HG02759 (cell line): ENCODE measurements around the gene F7.
"Not testable (repeated sequence)": the region's sequence is repeated elsewhere in the genome, so short reads cannot be mapped to it uniquely, and the experiment has no call there.

Source experiments
- ATAC-seq: cut with Tn5 transposase; IDR thresholded peaks from one replicate; pipeline ENCODE4 v1.9.1; 2021; ENCODE audit warnings: mild to moderate bottlenecking, moderate library complexity; ENCODE audit not compliant: unreplicated experiment

Gene F7

GRCh38 chr13:113150550-113151365 is 45.2 kb downstream of the F7 start:
- no peak for ATAC-seq

- ATAC-seq: no peak
These were observed 46.4 kb downstream of the F7 start for GRCh38 chr13:113151745-113152690.

- ATAC-seq: peak; percentile 3
These were observed 47.0 kb downstream of the F7 start for GRCh38 chr13:113152691-113152983.

- peak; percentile 25 for ATAC-seq
These were observed 47.6 kb downstream of the F7 start for GRCh38 chr13:113152984-113153809.

- peak; percentile 76 for ATAC-seq
These were observed 48.5 kb downstream of the F7 start for GRCh38 chr13:113153810-113154748.

GRCh38 chr13:113155201-113155600 is 49.6 kb downstream of the F7 start:
- ATAC-seq: no peak

GRCh38 chr13:113155982-113156655 is 50.5 kb downstream of the F7 start:
- no peak for ATAC-seq

GRCh38 chr13:113157206-113157928 is 51.8 kb downstream of the F7 start:
- no peak for ATAC-seq

- ATAC-seq: no peak
These were observed 52.5 kb downstream of the F7 start, which contains the start of gene PROZ for GRCh38 chr13:113157929-113158747. PROZ (plus strand) TSS chr13:113158648; CDS start chr13:113158661, 13 bp downstream.

- ATAC-seq: no peak
These were observed 53.4 kb downstream of the F7 start for GRCh38 chr13:113158946-113159345.

GRCh38 chr13:113159701-113160100 is 54.1 kb downstream of the F7 start:
- no peak for ATAC-seq

GRCh38 chr13:113160983-113161382 is 55.4 kb downstream of the F7 start:
- no peak for ATAC-seq

GRCh38 chr13:113161433-113161832 is 55.8 kb downstream of the F7 start:
- no peak for ATAC-seq

GRCh38 chr13:113161975-113162374 is 56.4 kb downstream of the F7 start:
- not testable (repeated sequence) for ATAC-seq

GRCh38 chr13:113162783-113163685 is 57.4 kb downstream of the F7 start:
- no peak for ATAC-seq

GRCh38 chr13:113164492-113164891 is 58.9 kb downstream of the F7 start:
- ATAC-seq: no peak

GRCh38 chr13:113166266-113166665 is 60.7 kb downstream of the F7 start:
- no peak for ATAC-seq
